ENCODE results near the gene SYT12.

The SYT12 gene

DNA sequence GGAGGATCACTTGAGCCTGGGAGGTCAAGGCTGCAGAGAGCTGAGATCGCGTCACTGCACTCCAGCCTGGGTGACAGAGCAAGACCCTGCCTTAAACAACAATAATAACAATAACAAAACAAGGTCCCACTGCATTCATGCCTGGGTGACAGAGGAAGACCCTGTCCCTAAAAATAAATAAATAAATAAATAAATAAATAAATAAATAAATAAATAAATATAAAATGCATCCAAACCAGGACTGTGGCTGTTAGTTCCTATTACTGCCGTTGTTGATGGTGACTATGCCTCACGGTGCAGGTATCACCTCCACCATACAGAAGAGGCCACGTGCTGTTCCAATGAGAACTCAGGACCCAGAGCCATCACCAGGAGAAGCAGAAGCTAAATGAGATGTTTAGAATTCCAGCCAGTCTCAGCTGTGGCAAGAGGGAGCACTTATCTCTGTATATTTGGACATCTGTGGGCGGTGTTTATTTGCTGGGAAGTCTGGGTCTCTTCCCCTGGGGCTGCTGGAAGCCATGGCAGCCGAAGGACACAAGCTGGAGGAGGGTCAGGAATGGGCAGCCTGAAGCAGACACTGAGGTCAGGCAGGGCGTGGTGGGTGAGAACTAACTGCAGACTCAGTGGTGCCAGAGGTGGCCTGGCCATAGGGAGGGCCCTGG is 26.2 kb upstream of the SYT12 start:
- POLR2A ChIA-PET, result interaction anchor here (0.6 to 0.7 kb wide), 2 partner anchors 10 to 87 kb away, joined by 5 to 6 read pairs; no protein-coding TSS in a partner anchor
- Histone ChIP-seq H3K27ac (ENCODE audit: extremely low read depth, low read depth, low read length) (no peak overlapping the region), H3K4me1 (ENCODE audit: control insufficient read depth, insufficient read depth, low read length) (no peaks in the 10 kb centered on the region), H3K36me3 (ENCODE audit: control insufficient read depth in 2 of 2, insufficient read depth in 1 of 2, low read length in 2 of 2) (no peaks in the 10 kb centered on the region), H3K4me3 (ENCODE audit: low read depth, low read length) (no peak overlapping the region), H3K9me3 (ENCODE audit: control insufficient read depth, insufficient read depth, low read depth, low read length) (no peaks in the 10 kb centered on the region)
- CTCF ChIA-PET, result interaction anchor here (0.6 to 1.7 kb wide), 5 partner anchors 10 to 558 kb away, joined by 3 to 5 read pairs (median 4); partner anchors contain the start of genes MRPL11 and SYT12
- no peak for TF ChIP-seq ZNF596 (tag by site-specific recombination; IDR thresholded peaks at IDR 0.05)
- TF ChIP-seq GFI1B (tag by site-specific recombination; IDR thresholded peaks at IDR 0.05), result no peak
- no peak for TF ChIP-seq ZNF335 (tag by site-specific recombination; conservative IDR thresholded peaks at IDR 0.05)
- TF ChIP-seq ZNF248 (tag by site-specific recombination; IDR thresholded peaks at IDR 0.05), result no peak
- TF ChIP-seq ZNF112 (tag by site-specific recombination; IDR thresholded peaks at IDR 0.05), result no peak
- no peak for TF ChIP-seq ZNF544 (tag by site-specific recombination; IDR thresholded peaks at IDR 0.05)
- TF ChIP-seq ZNF792 (tag by site-specific recombination; IDR thresholded peaks at IDR 0.05), result no peak
- no peak for TF ChIP-seq SETDB1 (IDR thresholded peaks at IDR 0.05; ENCODE audit: insufficient read length, low read length)
- peak; percentile 67 for TF ChIP-seq ZXDB (tag by site-specific recombination; IDR thresholded peaks at IDR 0.05)
- TF ChIP-seq ZNF16 (tag by site-specific recombination; IDR thresholded peaks at IDR 0.05; ENCODE audit: low read depth), result no peak
- TF ChIP-seq INSM2 (tag by site-specific recombination; IDR thresholded peaks at IDR 0.05), result no peak
- no peak for TF ChIP-seq PATZ1 (tag by site-specific recombination; IDR thresholded peaks at IDR 0.05)
- peak; percentile 36 for TF ChIP-seq ZNF654 (tag by site-specific recombination; IDR thresholded peaks at IDR 0.05; ENCODE audit: low read depth)
- TF ChIP-seq ZNF37A (tag by site-specific recombination; IDR thresholded peaks at IDR 0.05), result no peak
- no peak for TF ChIP-seq ZNF701 (tag by site-specific recombination; IDR thresholded peaks at IDR 0.05)
- no peak for TF ChIP-seq ZNF26 (tag by site-specific recombination; IDR thresholded peaks at IDR 0.05)
- TF ChIP-seq ZNF24 (tag by site-specific recombination; IDR thresholded peaks at IDR 0.05), result no peak
- TF ChIP-seq ZNF350 (tag by site-specific recombination; IDR thresholded peaks at IDR 0.05), result no peak
- peak; percentile 89 for TF ChIP-seq ZNF555 (tag by site-specific recombination; conservative IDR thresholded peaks at IDR 0.05)
- peak; percentile 59; the same call in 1 of the 2 replicates for TF ChIP-seq ZNF560 (tag by site-specific recombination; IDR thresholded peaks at IDR 0.05; ENCODE audit: borderline replicate concordance)
- TF ChIP-seq ZNF843 (tag by site-specific recombination; IDR thresholded peaks at IDR 0.05), result no peak
- TF ChIP-seq, protein P1, sequence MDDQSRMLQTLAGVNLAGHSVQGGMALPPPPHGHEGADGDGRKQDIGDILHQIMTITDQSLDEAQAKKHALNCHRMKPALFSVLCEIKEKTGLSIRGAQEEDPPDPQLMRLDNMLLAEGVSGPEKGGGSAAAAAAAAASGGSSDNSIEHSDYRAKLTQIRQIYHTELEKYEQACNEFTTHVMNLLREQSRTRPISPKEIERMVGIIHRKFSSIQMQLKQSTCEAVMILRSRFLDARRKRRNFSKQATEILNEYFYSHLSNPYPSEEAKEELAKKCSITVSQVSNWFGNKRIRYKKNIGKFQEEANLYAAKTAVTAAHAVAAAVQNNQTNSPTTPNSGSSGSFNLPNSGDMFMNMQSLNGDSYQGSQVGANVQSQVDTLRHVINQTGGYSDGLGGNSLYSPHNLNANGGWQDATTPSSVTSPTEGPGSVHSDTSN (CRISPR knock-in tag; IDR thresholded peaks at IDR 0.05), result no peak
- peak; percentile 92 for TF ChIP-seq ZNF426 (tag by site-specific recombination; IDR thresholded peaks at IDR 0.05)
- TF ChIP-seq GLI4 (tag by site-specific recombination; IDR thresholded peaks at IDR 0.05), result no peak
- TF ChIP-seq ZNF292 (tag by site-specific recombination; IDR thresholded peaks at IDR 0.05; ENCODE audit: borderline replicate concordance, low read depth), result 0 out of 2 replicates have a peak, but pooled peaks have one; percentile 12
- TF ChIP-seq ZNF354C (tag by site-specific recombination; IDR thresholded peaks at IDR 0.05; ENCODE audit: borderline replicate concordance, low read depth), result no peak
- TF ChIP-seq ZFP37 (tag by site-specific recombination; IDR thresholded peaks at IDR 0.05), result 0 out of 2 replicates have a peak, but pooled peaks have one; percentile 52
- TF ChIP-seq ZNF19 (tag by site-specific recombination; IDR thresholded peaks at IDR 0.05; ENCODE audit: low read depth), result 0 out of 2 replicates have a peak, but pooled peaks have one; percentile 67
- TF ChIP-seq MZF1 (tag by site-specific recombination; IDR thresholded peaks at IDR 0.05; ENCODE audit: borderline replicate concordance), result peak; percentile 19; the same call in 1 of the 2 replicates
- no peak for TF ChIP-seq ZNF239 (tag by site-specific recombination; IDR thresholded peaks at IDR 0.05)
- no peak for TF ChIP-seq ZNF473 (tag by site-specific recombination; IDR thresholded peaks at IDR 0.05)
- no peak for TF ChIP-seq ZBTB20 (tag by site-specific recombination; IDR thresholded peaks at IDR 0.05)
